Measurements from ENCODE around the gene LPIN3.

Gene LPIN3

DNA sequence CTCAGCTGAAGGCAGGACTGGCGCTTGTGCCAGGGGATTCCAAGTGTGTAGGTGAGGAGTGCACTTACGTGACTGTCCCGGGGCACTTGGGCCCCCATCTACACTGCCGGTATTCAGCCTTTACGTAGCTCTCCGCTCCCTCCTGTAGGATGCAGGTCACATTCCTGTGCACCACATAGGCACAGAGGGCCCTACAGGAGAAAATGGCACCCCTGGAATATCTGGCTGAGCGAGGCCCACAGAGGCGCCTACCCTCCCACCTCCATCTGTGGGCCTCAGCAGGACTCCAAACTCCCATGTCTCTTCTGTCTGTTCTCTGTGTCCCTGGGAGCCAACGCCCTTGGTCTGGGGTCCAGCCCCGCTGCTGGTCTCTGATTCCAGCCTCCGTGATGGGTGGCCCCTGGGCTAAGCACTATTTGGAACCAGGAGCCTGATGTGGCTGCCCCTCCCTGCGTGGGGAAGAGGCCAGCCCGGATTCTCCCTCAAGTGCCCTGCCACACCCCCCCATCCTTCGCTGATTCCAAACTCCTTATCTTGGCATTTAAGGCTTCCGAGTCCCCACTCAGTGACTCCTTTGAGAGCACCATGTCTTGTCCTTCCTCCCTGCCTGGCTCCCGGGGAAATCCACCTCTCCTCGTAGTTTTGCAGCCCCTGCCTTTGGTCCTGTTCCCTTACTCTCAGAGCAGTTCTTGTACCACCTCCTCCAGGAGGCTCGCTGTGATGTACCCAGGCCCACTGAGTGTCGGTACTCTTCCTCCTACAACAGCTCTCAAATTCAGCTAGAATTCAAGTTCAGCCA is 24.5 kb downstream of the LPIN3 start:
- in situ Hi-C loops (cut with MboI; ENCODE audit: low sequenced_read_pairs): no loop called here

DNA sequence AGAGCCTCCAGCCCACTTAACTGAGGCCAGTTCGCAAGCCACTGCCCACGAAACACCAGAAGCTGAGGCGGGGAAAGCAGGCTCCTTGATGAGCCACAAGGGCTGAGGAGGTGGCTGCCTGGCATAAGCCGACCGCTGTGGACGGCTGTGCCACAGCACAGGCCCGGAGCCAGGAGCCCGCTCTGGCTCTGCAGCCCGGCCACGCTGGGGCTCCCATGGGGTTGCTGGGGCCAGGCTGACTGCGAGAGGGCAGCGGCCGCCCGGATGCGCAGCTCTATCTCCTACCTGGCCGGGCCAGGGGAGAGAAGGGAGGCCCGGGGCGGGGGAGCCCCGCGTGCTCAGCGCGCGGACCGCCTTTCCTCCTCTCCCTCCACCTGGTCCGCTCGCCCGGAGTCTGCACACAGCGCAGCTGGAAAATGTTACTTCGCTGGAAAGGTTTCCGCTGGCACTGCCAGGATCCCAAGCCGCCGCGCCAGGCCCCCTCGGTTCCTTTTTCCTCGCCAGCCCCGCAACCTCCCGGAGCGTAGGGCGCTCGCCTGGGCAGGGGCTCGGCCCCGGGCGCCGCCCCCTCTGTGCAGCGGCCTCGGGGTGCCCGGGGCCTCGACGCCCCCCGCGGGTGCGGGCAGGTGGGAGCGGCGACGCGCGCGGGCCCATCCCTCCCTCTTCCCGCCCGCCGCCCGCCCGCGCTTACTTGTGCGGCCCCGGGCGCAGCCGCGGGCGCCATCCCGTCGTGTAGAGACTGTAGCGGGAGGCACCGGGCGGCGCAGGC is 25.3 kb downstream of the LPIN3 start:
- in situ Hi-C loops (cut with MboI; ENCODE audit: low sequenced_read_pairs): no loop called here

DNA sequence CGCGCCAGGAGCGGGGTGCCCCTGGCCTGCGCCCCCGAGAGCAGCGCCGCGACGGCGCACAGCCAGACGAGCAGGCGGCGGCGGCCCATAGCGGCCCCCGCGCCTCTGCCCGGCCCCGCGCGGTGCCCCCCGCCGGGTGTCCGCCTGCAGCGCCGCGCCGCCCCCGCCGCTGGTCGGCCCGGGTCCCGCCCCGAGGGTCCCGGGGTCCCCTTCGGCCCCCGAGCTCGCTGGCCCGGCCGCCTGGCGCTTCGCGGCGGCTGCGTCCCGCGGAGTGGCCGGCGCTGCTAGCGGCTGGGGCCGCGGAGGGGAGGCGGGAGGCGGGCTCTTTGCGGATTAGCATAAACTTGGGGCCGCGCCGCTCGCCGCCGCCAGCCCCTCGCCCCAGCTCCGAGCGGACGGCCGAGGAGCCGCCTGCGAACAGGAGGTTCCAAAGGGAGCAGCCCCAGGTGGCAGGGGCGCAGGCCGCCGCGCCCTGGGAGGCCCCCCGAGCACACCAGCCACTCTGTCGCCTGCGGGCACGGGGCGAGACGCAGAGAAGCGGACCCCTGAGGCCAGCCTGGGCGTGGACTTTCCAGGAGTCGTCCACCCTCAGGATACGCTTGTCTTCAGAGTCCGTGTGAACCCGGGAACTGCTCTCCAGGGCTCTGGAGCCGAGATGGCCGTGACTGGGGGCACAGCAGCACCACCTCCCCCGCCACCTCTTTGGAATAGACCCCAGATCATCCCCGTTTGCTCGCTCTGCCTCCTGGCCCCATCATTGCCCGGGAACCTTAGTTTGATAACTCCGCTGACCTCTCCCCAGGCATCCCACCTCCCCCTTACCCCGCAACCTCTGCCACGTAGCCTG is 26.1 kb downstream of the LPIN3 start, which contains the start of gene EMILIN3:
EMILIN3 (minus strand) TSS at position 273 of the 847 bp plus-strand sequence; CDS start at position 89, 184 bp downstream.
- in situ Hi-C loops (cut with MboI; ENCODE audit: low sequenced_read_pairs): no loop called here

DNA sequence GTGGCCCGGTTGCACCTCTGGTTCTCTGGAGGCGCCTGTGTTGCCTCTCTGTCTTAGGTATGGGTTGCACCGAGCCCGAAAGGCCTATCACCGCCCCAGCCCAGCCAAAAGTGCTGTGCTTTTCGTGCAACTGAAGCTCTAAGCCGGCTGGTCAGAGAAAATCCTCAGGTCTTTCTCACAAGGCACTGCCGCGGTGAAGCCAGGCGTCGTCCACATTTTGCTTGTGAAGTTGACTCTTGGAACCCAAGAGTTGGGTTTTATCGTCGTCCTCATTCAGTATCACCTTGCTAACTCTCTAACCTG is 26.7 kb downstream of the LPIN3 start:
- in situ Hi-C loops (cut with MboI; ENCODE audit: low sequenced_read_pairs): no loop called here

DNA sequence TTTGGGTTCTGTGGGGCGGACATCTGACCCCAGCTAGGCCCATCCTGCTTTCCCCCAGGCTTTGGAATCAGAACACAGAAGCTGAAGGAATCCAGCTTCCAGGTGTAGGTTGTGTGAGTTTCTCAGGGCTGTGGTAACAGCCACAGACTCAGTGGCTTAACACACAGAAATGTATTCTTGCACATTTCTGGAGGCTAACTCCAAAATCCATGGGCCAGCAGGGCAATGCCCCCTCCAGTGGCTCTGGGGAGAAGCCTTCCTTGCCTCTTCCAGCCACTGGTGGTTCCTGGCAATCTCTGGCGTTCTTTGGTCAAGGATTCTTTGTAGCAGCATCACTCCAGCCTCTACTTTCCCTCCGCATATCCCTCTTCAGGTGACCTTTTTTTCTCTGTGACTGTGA is 27.3 kb downstream of the LPIN3 start:
- in situ Hi-C loops (cut with MboI; ENCODE audit: low sequenced_read_pairs): no loop called here

DNA sequence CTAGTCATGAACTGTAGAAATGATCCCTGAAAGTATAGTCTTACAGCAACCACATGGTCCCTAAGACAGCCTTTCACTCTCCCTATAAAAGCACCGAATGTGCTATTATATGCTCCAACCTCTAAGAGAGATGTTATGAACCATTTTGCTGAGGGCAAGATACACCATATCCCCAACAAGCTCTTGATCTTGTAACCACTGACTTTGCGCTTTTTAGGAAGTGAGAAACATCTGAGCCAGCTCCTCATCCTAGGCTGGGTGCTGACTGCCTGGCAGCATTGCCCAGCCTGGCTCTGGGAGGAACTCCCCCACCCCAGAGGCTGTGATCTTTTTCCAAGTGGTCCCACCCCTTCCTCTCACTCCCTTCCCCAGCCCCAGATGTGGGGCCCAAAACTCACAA is 29.1 kb downstream of the LPIN3 start:
- in situ Hi-C loops (cut with MboI; ENCODE audit: low sequenced_read_pairs): no loop called here

DNA sequence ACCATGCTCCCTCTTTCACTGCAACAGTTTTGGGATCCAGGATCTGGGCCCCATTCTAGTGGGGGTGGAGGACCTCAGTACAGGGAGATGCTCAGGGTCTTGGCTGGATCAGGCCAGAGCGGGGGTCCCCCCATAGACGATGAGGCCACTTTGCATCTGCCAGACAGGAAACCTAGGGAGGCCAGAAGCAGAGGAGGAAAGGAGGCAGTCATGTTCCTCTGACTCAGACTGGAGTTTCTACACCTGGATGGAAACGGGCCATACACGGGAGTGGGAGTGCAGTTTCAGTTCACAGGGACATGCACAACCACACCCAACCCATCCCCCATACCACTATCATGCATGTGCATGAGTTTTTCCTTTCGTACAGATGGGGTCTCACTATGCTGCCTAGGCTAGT is 29.6 kb downstream of the LPIN3 start:
- in situ Hi-C loops (cut with MboI; ENCODE audit: low sequenced_read_pairs): no loop called here

DNA sequence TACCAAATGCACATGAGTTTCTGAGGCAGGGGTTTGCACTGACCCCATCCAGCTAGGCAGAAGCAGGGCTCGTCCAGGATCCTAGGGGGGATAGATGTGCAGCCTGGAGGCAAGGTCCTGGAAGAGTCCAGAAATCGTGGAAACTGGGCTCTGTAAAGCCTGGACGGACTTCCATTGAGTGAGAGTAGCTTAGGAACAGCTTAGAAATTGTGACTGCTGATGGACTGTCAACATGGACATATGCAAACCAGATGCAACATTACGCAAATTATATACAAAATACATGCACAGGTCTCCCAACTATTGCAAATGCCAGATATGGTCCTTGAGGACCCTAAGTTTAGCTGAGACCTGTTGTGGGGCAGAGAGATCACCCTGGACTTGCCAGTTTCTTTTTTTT is 30.8 kb downstream of the LPIN3 start:
- in situ Hi-C loops (cut with MboI; ENCODE audit: low sequenced_read_pairs): no loop called here

DNA sequence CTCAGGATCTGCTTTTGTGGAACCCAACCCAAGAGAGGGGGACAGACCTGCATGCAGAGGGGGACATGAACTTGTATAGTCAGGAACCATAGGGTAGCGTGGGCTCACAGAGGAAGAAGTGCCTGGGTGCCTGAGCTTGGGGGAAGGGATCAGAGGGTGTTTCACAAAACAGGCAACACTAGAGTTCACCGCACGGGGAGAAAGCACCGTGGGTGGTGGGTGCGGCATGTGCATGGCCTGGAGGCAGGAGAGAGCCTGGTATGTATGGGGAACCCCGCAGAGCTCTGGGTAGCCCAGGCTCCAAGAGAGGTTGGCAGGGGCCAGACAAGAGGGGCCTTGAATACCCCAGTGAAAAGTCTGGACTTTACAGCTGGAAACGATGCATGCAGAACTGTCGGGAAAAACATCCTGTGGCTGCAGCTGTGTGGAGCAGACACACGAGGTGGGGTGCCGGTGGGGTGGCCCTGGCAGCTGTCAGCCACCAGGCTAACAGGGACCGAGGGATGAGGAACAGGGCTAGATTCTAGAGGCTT is 32.7 kb downstream of the LPIN3 start:
- in situ Hi-C loops (cut with MboI; ENCODE audit: low sequenced_read_pairs): no loop called here

DNA sequence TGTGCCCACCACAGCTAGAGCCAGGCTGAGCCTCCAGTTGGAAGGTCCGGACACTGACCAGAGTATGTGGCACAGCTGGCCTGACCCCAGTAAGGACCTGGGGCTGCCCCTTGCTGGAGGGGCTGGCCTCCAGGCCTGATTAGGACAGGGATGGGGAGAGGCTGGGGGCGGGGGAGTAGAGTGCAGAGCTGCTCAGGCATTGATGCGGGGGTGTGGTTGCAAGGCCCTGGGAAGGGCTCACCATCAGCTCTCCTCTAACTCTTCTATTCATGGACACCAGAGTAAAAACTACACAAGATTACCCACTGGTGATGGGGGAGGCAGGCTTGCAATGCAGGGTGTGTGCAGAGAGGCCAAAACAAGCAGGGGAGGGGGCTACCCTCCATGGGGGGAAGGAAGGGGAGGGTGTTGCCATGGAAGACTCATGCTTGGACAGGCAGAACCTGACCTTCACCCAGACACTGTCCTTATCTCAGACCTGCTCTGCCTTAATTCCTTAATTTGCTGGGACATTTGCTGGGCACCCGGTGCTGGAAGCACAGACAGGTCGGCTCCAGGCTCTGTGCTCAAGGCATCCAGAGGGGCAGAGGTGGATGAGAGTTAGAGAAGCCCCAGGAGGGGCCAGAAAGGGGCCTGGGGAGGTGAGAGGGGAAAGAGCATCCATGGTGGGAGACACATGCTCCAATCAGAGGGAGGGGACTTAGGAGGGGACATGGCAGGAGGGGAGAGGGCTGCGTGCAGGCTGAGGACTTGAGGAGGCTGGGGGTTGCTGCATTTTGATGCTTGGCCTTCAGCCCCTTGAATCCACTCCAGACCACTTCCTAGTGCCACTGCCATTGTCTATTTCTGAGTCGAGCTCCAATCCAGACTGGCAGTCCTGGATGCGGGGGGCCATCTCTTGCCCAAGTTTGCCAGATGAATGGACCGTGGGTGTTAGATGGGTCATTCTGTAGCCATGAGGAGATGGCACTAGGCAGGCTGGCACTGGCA is 33.6 kb downstream of the LPIN3 start:
- in situ Hi-C loops (cut with MboI; ENCODE audit: low sequenced_read_pairs): no loop called here

DNA sequence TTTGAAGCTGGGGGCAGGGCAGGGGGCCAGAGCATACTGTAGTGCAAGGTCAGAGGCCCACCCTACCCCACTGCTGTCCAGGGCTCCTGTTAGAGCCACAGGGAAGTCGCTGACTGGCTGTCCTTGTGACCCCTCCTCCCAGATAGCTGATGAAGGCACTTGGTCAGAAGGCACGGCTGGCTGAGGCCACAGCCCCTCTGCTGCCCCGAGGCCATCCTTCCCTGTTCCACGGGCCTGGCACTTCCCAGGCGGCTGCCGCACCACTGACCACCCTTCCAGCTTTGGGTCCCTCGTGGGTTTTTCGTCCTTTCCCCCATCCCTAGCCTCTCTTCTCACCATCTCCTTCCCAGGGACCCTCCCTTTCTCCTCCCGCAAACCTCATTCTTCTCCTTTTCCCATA is 35.2 kb downstream of the LPIN3 start:
- in situ Hi-C loops (cut with MboI; ENCODE audit: low sequenced_read_pairs): no loop called here

DNA sequence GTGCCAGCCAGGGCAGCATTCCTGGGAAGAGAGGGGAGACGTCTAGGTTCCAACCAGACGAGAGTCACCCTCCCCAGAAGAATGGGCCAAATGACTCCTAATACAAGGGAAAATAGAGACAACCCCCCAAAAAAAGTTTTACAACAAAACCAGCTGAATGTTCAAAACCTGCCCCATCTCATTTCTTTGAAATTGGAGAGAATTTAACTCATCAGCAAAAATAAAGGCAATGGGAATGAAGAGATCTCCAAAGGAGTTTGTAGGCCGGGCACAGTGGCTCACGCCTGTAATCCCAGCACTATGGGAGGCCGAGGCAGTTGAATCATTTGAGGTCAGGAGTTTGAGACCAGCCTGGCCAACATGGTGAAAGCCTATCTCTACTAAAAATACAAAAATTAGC is 35.7 kb downstream of the LPIN3 start:
- in situ Hi-C loops (cut with MboI; ENCODE audit: low sequenced_read_pairs): no loop called here

DNA sequence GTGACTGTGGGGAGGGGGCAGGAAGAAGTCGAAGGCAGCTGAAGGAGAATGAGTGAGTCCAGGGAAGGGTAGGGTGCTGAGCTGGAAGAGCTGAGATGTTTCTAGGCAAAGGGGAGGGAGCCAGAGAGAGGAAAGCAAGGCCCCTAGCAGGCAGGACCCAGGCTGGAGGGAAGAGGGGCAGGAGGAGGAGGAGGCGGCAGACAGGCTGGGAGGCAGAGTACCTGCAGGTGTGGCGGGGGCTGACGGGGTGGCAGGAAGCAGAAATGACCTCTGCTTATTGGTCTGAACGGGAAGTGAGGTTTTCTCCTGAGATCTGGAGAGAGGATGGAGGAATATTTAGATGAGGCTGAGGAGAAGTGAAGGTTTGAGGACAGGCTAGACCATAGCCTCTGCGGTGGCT is 36.7 kb downstream of the LPIN3 start:
- in situ Hi-C loops (cut with MboI; ENCODE audit: low sequenced_read_pairs): no loop called here

DNA sequence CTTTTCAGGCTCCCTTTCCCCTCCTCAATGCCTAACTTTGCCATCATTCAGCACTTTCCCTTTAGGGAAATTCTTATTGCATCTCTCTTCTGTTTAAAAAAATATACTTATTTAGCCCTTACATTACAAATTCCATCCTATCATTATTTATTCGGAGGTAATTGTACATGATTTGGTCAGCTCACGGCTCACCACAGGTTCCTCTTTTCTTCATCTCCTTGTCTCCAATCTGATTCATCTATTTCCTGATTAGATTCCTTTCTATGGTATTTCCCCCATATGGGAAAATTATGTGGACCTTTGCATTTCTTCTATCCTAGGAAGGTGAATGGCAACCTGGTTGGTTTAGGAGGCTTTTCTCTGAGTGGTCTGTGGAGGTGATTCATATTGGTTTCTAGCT is 38.9 kb downstream of the LPIN3 start:
- in situ Hi-C loops (cut with MboI; ENCODE audit: low sequenced_read_pairs): no loop called here

DNA sequence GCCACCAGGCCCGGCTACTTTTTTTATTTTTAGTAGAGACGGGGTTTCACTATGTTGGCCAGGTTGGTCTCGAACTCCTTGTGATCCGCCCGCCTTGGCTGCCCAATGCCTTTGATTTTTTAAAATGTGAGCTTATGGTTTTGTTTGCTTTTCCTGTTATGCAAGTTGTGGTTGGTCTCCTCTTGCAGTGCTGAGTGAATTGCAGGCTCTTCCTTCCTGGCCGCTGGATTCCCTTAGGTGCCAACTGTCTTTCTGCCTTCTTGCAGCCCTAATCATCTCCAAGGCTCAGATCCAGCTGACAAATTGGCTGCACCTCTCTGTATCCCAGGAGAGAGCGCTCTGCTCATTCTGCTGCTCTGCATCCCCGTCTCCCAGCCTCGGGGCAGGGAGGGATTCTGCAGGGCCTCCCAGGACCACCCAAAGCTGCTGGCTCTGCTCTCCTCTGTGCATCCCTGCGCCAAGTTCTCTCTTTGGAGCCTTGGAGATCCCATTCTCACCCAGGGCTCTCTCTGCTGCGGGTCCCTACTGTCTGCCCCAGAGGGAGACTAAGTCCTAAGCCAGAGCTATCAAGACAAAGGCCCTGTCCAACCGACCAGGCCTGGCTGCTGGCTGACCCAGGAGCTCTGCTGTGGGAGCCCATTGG is 40.1 kb downstream of the LPIN3 start:
- in situ Hi-C loops (cut with MboI; ENCODE audit: low sequenced_read_pairs): no loop called here

DNA sequence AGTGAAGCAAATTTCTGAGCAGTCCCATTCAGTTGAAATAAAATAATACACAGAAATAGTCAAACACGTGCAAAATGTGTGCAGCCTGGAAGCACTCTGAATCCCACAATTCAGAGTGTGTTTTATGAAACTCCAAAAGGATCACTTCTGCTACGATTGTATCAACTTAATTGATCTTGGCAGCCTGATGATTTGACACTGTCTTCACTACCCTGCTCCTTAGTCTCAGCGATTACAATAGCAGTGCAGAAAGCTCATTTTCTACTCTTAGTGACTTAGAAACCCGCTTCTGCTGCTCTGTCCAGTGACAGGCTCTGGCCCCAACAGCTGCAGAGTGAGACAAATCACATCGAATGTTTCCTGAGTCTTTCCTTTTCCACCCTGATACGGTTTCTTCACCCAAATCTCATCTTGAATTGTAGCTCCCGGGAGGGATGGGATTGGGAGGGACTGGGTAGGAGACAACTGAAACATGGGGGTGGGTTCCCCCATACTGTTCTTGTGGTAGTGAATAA is 42.2 kb downstream of the LPIN3 start:
- in situ Hi-C loops (cut with MboI; ENCODE audit: low sequenced_read_pairs): no loop called here

DNA sequence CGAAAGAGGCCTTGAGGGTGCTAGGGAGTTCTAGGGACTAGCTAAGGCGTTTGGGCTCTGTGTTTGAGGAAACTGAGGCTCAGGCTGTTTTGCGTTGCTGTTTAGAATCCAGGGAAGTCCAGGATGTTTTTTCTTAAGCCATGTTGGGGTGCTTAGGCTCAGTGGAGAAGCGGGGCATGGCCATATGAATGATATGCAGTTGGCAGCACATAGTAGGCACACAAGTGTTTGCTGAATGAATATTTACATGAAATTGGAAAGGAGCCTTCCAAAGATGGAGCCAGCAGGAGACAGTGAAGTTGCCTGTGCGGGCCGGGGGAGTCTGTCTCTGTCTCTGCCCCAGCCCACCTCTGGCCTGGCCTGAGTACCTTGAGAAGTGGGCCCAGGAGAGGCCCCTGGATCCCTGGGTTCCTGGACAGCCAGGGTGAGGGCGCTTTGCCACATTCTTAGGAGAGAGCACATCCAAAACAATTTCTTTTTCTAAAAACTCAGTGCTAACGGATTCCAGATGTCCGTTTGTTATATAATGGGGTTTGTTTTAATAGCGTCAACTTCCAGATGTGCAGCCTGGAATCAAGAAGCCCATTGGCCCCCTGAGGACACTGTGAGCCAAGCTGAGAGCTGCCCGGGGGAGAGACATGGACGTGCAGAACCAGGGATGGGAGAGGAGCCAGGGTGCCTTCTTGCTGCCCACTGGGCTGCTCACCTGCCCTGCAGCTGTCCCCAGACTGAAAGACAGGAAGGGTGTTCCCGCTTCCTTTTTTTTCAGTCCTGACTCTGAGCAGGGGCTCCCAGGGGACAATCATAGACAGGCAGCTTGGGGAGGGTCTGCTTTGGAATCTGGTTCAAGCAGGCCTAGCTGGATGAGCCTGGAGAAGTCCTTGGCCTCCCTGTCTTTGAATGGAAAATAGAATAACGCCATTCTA is 46.1 kb downstream of the LPIN3 start:
- in situ Hi-C loops (cut with MboI; ENCODE audit: low sequenced_read_pairs): no loop called here

DNA sequence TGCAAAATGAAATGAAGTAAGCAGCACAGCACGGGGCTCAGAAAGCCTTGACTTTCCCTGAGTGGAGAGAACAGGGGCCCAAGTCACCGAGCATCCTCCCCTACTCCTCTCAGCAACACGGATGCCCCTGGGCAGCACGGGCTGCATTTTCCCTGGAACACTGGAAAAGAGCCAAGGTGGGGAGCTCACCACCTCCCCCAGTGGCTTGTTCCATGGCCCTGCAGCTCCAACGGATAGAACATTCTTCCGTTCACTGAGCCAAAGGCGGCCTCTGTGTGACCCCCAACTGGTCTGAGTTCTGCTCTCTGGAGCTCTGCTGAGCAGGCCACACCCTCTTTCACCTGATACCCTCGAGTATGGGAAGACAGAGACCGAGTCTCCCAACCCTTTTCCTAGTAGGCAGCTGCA is 46.8 kb downstream of the LPIN3 start:
- in situ Hi-C loops (cut with MboI; ENCODE audit: low sequenced_read_pairs): no loop called here
